Activated CD8-positive, alpha-beta T cell treated with anti-CD3 and anti-CD28 coated beads, Interleukin-2, amount 10 ng/mL, durations not matched to agents 7 days and 5 days (primary cell): ENCODE data around the gene CTNND2. TPM values are rescaled to one million over a fixed set of nuclear protein-coding genes. Genes with fewer than 3 reads are reported as not detected.
A peak's percentile ranks its signal among the peaks of the same experiment; 100 is the strongest.

Experiments
- ATAC-seq: fragments of 150-1000 bp; cut with Tn5 transposase; one replicate; pipeline ENCODE4 v1.10.0; 2021; ENCODE audit warnings: moderate library complexity
- CTCF ChIA-PET: fragments of 350-600 bp; sonication (Branson Sonifier 250); formaldehyde crosslinking; loops from one replicate; lab custom pipeline; 2021; ENCODE audit warnings: antibody characterized with exemption; lab: Charles Lee
- POLR2A ChIA-PET: fragments of 350-600 bp; sonication (Branson Sonifier 250); formaldehyde crosslinking; loops from one replicate; lab custom pipeline; 2021; ENCODE audit warnings: antibody characterized with exemption; lab: Charles Lee
- DNase-seq: peaks from one replicate; pipeline ENCODE4 v3.0.0-alpha.2; 2020
- H3K27ac Mint-ChIP-seq: one replicate; pipeline ENCODE4 v1.8.0; 2021; ENCODE audit warnings: mild to moderate bottlenecking, mixed read lengths
- H3K27me3 Mint-ChIP-seq: one replicate; pipeline ENCODE4 v1.8.0; 2021; ENCODE audit warnings: low read depth, mixed read lengths
- H3K36me3 Mint-ChIP-seq: one replicate; pipeline ENCODE4 v1.8.0; 2021; ENCODE audit warnings: low read depth, mixed read lengths
- H3K4me1 Mint-ChIP-seq: one replicate; pipeline ENCODE4 v1.8.0; 2021; ENCODE audit warnings: low read depth, mixed read lengths
- H3K4me3 Mint-ChIP-seq: one replicate; pipeline ENCODE4 v1.8.0; 2021; ENCODE audit warnings: mild to moderate bottlenecking, mixed read lengths
- H3K9me3 Mint-ChIP-seq: one replicate; pipeline ENCODE4 v1.8.0; 2022; ENCODE audit warnings: mixed read lengths; ENCODE audit not compliant: insufficient read depth
- total RNA-seq, 2 experiments: library from RNA; stranded (reverse); gene quantifications; one replicate each; pipeline ENCODE4 v1.2.3, GENCODE V29; 2021

Gene CTNND2
- total RNA-seq, 2 experiments from 2014 or later, result not detected

- Mint-ChIP-seq H3K4me1 (peaks cover 2% of the 10 kb centered on the region), H3K9me3 (no peaks in the 10 kb centered on the region), H3K27me3 (peaks cover 31% of the 10 kb centered on the region), H3K36me3 (no peaks in the 10 kb centered on the region), H3K27ac (no peak overlapping the region), H3K4me3 (no peak overlapping the region)
- POLR2A ChIA-PET, result no interaction called here
- peak; percentile 55 for ATAC-seq
- CTCF ChIA-PET, result no interaction called here
- no peak for DNase-seq
Measured at GRCh38 chr5:11903614-11904264, 507 bp downstream of the CTNND2 start.

GRCh38 chr5:11903121-11903613, 1.1 kb downstream of the CTNND2 start:
- Mint-ChIP-seq H3K4me1 (peaks cover 2% of the 10 kb centered on the region), H3K27ac (no peak overlapping the region), H3K27me3 (peaks cover 31% of the 10 kb centered on the region), H3K4me3 (no peak overlapping the region), H3K9me3 (no peaks in the 10 kb centered on the region), H3K36me3 (no peaks in the 10 kb centered on the region)
- POLR2A ChIA-PET, result no interaction called here
- ATAC-seq (no peak), DNase-seq (no peak)
- CTCF ChIA-PET, result no interaction called here

- H3K36me3 Mint-ChIP-seq, result no peaks in the 10 kb centered on the region
- peaks cover 2% of the 10 kb centered on the region for H3K4me1 Mint-ChIP-seq
- no peak overlapping the region for H3K4me3 Mint-ChIP-seq
- POLR2A ChIA-PET, result no interaction called here
- no peak overlapping the region for H3K27ac Mint-ChIP-seq
- DNase-seq, result no peak
- no peaks in the 10 kb centered on the region for H3K9me3 Mint-ChIP-seq
- peaks cover 31% of the 10 kb centered on the region for H3K27me3 Mint-ChIP-seq
- no peak for ATAC-seq
- CTCF ChIA-PET, result no interaction called here
Measured at GRCh38 chr5:11902201-11902619, 2.0 kb downstream of the CTNND2 start.

GRCh38 chr5:11898787-11899186, 5.5 kb downstream of the CTNND2 start:
- no peak overlapping the region for H3K27ac Mint-ChIP-seq
- H3K36me3 Mint-ChIP-seq, result no peaks in the 10 kb centered on the region
- no peak for ATAC-seq
- peaks cover 18% of the 10 kb centered on the region for H3K27me3 Mint-ChIP-seq
- H3K4me3 Mint-ChIP-seq, result no peak overlapping the region
- DNase-seq, result no peak
- ChIA-PET POLR2A (no interaction called here), CTCF (no interaction called here)
- no peaks in the 10 kb centered on the region for H3K4me1 Mint-ChIP-seq
- H3K9me3 Mint-ChIP-seq, result peaks cover 5% of the 10 kb centered on the region

DNA sequence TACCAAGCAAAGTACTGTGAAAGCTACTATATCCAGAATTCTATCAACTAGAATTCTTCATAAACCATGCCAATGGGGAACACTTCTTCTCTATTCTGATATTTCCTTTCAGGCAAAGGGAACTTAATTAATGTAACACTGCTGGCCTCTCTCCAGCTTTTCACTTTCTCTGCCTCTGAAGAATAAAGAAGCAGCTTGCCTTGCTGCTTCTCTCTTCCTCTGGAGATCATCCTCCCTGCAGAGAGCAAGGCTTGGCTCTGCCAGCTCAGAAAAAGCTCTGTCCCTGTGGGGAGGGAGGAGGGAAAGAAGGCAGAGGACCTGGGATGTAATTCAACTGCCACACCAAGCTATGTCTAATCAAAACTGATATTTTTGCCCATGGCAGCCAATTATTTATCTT, 6.5 kb downstream of the CTNND2 start:
- Mint-ChIP-seq H3K9me3 (peaks cover 5% of the 10 kb centered on the region), H3K36me3 (no peaks in the 10 kb centered on the region), H3K27me3 (peaks cover 12% of the 10 kb centered on the region), H3K4me3 (no peak overlapping the region), H3K27ac (no peak overlapping the region), H3K4me1 (no peaks in the 10 kb centered on the region)
- CTCF ChIA-PET, result no interaction called here
- DNase-seq (no peak), ATAC-seq (no peak)
- POLR2A ChIA-PET, result no interaction called here

- no peak overlapping the region for H3K27ac Mint-ChIP-seq
- ChIA-PET POLR2A (no interaction called here), CTCF (no interaction called here)
- DNase-seq (no peak), ATAC-seq (no peak)
- H3K9me3 Mint-ChIP-seq, result peaks cover 5% of the 10 kb centered on the region
- no peaks in the 10 kb centered on the region for H3K4me1 Mint-ChIP-seq
- no peak overlapping the region for H3K4me3 Mint-ChIP-seq
- H3K36me3 Mint-ChIP-seq, result no peaks in the 10 kb centered on the region
- no peaks in the 10 kb centered on the region for H3K27me3 Mint-ChIP-seq
Measured at GRCh38 chr5:11894992-11895391, 9.3 kb downstream of the CTNND2 start.

GRCh38 chr5:11892832-11893231, 11.4 kb downstream of the CTNND2 start:
- DNase-seq, result no peak
- Mint-ChIP-seq H3K9me3 (peaks cover 5% of the 10 kb centered on the region), H3K27ac (no peak overlapping the region), H3K27me3 (no peaks in the 10 kb centered on the region), H3K36me3 (no peaks in the 10 kb centered on the region), H3K4me3 (no peak overlapping the region), H3K4me1 (no peaks in the 10 kb centered on the region)
- CTCF ChIA-PET, result no interaction called here
- ATAC-seq, result no peak
- POLR2A ChIA-PET, result no interaction called here

DNA sequence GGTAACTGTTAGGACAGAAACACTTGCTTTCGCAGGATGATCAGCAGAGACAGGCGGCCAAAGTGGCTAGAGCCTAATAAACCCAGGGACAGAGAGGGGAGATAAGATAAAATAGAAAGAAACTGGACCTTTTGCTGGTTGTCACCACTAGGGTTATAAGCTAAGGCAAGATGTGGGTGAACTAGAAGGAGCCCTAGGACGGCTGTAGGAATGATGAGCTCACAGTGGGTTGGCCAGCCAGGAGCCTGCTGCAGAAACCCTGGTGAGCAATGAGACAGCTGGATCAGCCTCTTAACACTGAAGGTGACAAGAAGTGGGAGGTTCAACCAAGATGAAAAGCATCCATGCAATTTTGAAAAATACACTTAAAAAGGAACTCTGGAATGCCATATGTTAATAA, 13.5 kb downstream of the CTNND2 start:
- Mint-ChIP-seq H3K9me3 (no peaks in the 10 kb centered on the region), H3K4me3 (no peak overlapping the region), H3K27ac (no peak overlapping the region), H3K36me3 (no peaks in the 10 kb centered on the region), H3K27me3 (no peaks in the 10 kb centered on the region), H3K4me1 (no peaks in the 10 kb centered on the region)
- ChIA-PET POLR2A (interaction anchor here (0.6 kb wide), 1 partner anchor 510 kb away, joined by 4 read pairs; no protein-coding TSS in a partner anchor), CTCF (no interaction called here)
- ATAC-seq (no peak), DNase-seq (no peak)

DNA sequence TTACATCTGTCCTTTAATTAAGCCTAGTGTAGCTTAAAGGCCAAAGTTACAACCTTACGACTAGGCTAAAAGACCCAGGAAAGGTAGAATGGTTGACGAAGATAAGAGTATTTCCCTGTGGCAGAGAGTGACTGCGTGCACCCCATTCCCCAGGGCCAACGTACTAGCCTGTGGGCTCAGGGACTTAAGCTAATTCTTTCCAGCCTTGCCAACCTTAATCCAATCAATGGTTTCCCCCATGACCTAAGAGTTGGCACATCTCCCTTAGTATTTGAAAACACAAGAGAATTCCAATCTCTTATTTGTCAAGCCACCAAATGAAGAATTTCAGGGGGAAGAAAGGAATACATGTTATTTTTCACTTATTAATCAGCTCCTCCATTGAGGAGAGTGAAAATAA, 16.0 kb downstream of the CTNND2 start:
- no peaks in the 10 kb centered on the region for H3K36me3 Mint-ChIP-seq
- H3K27me3 Mint-ChIP-seq, result no peaks in the 10 kb centered on the region
- CTCF ChIA-PET, result no interaction called here
- DNase-seq, result no peak
- POLR2A ChIA-PET, result no interaction called here
- no peaks in the 10 kb centered on the region for H3K4me1 Mint-ChIP-seq
- H3K4me3 Mint-ChIP-seq, result no peak overlapping the region
- H3K9me3 Mint-ChIP-seq, result no peaks in the 10 kb centered on the region
- no peak for ATAC-seq
- H3K27ac Mint-ChIP-seq, result no peak overlapping the region

DNA sequence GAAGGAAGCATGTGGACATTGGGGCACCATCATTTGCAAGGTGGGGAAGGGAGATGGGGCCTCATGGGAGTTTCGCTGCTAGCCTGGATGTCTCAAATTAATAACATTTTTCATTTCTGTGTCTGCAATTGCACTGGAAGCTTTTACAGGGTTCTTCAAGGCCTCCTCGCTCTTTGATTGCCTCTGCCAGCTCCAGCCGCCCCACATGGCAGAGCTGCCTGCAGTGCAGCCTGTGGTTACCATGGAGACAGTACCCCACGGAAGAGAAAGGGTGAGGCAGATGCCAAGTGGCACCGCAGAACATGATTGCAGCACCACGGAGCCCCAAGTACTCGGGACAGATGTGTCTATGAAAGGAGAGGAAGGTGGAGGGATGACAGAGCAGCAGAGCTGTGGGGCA, 25.4 kb downstream of the CTNND2 start:
- CTCF ChIA-PET, result no interaction called here
- H3K4me1 Mint-ChIP-seq, result no peaks in the 10 kb centered on the region
- H3K9me3 Mint-ChIP-seq, result no peaks in the 10 kb centered on the region
- no peak overlapping the region for H3K27ac Mint-ChIP-seq
- POLR2A ChIA-PET, result no interaction called here
- H3K36me3 Mint-ChIP-seq, result no peaks in the 10 kb centered on the region
- ATAC-seq, result no peak
- H3K4me3 Mint-ChIP-seq, result no peak overlapping the region
- H3K27me3 Mint-ChIP-seq, result no peaks in the 10 kb centered on the region
- no peak for DNase-seq

DNA sequence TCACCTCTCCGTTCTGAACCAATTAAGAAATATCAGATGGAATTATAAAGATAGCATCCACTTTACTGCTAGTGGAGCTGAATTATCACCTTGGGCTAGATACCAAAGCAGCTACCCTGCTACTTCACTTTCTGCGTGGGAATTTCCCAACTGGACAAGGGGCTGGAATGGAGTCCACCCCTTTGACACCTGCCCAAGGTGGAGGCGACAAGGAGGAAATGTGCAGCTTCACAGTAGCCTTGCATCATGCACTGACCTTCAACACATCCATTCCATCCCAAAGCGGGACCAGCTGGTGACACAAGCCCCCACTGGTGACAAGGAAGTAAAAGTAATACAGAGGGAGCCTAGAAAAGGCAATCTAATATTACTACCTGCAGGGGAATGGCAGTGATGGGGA, 30.7 kb downstream of the CTNND2 start:
- no peaks in the 10 kb centered on the region for H3K27me3 Mint-ChIP-seq
- H3K4me3 Mint-ChIP-seq, result no peak overlapping the region
- H3K9me3 Mint-ChIP-seq, result peaks cover 14% of the 10 kb centered on the region
- no peak for ATAC-seq
- H3K27ac Mint-ChIP-seq, result no peak overlapping the region
- DNase-seq, result no peak
- no peaks in the 10 kb centered on the region for H3K4me1 Mint-ChIP-seq
- CTCF ChIA-PET, result no interaction called here
- POLR2A ChIA-PET, result no interaction called here
- H3K36me3 Mint-ChIP-seq, result no peaks in the 10 kb centered on the region

DNA sequence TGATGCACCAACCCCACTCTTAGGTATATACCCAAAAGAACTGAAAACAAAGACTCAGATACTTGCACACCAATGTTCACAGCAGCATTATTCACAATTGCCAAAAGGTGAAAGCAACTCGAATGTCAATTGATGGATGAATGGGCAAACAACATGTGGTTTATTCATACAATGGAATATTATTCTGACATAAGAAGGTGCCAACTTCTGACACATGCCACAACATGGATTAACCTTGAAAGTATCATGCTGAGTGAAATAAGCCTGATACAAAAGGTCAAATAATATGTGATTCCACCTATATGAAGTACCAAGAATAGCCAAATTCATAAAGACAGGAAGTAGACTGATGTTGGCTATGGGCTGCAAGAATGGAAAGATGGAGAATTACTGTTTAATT, 35.0 kb downstream of the CTNND2 start:
- no peaks in the 10 kb centered on the region for H3K4me1 Mint-ChIP-seq
- H3K9me3 Mint-ChIP-seq, result peaks cover 21% of the 10 kb centered on the region
- POLR2A ChIA-PET, result no interaction called here
- DNase-seq (no peak), ATAC-seq (no peak)
- CTCF ChIA-PET, result no interaction called here
- no peak overlapping the region for H3K27ac Mint-ChIP-seq
- no peaks in the 10 kb centered on the region for H3K36me3 Mint-ChIP-seq
- H3K27me3 Mint-ChIP-seq, result no peaks in the 10 kb centered on the region
- H3K4me3 Mint-ChIP-seq, result no peak overlapping the region

- no peaks in the 10 kb centered on the region for H3K27me3 Mint-ChIP-seq
- ATAC-seq, result no peak
- no peak overlapping the region for H3K27ac Mint-ChIP-seq
- H3K4me1 Mint-ChIP-seq, result no peaks in the 10 kb centered on the region
- ChIA-PET CTCF (no interaction called here), POLR2A (no interaction called here)
- no peaks in the 10 kb centered on the region for H3K36me3 Mint-ChIP-seq
- H3K9me3 Mint-ChIP-seq, result peaks cover 7% of the 10 kb centered on the region
- DNase-seq, result no peak
- H3K4me3 Mint-ChIP-seq, result no peak overlapping the region
Measured at GRCh38 chr5:11863911-11864310, 40.3 kb downstream of the CTNND2 start.
